HG03521 (cell line): ENCODE measurements around the gene GIT2.
"Not testable (repeated sequence)": the region's sequence is repeated elsewhere in the genome, so short reads cannot be mapped to it uniquely, and the experiment has no call there.

Experiments
- ATAC-seq: cut with Tn5 transposase; IDR thresholded peaks from one replicate; pipeline ENCODE4 v1.9.1; 2021; ENCODE audit warnings: mild to moderate bottlenecking, moderate library complexity; ENCODE audit not compliant: unreplicated experiment

GIT2 gene

DNA sequence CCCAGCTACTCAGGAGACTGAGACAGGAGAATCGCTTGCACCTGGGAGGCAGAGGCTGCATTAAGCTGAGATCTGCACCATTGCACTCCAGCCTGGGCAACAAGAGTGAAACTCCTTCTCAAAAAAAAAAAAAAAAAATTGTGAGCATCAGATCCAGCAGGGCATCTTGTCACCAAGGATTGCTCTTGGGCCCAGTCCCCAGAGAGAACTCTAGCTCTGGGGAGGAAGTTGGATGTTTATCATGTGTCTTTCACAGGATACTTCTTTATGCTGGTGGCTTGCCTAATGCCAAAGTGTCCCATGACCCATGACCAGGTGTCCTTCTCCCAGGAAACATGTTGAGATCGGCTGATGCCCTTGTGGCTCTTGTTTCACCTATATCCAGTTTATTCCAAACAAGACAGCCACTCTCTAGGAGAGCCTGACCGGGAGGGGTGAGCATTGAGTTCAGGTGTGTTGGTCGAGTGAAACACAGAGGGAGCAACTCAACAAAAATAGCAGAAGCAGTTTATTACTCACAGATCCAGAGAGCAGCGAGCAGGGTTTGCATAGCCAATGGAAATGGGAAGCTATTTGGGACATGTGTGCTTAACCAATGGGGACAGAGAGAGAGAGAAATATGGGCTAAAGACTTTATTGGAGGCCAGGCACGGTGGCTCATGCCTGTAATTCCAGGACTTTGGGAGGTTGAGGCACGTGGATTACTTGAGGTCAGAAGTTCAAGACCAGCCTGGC lies 102.7 kb downstream of the GIT2 start:
- ATAC-seq: no peak

DNA sequence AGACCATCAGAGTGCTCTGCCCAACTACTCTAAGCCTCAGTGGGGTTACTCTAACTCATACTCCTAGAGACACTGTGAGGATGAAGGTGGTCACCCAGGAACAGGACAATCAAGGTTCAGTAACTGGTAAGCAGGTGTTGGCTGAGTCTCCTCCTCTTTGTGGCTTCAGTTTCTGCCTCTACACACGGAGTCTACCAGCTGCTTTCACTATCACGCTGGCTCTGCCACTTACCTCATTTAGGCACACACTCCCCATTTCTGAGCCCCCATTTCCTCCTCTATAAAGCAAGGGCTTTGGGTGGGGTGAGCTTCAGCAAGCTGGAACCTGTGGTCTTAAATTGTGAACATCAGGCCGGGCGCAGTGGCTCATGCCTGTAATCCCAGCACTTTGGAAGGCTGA lies 103.4 kb downstream of the GIT2 start:
- ATAC-seq: peak; percentile 71

DNA sequence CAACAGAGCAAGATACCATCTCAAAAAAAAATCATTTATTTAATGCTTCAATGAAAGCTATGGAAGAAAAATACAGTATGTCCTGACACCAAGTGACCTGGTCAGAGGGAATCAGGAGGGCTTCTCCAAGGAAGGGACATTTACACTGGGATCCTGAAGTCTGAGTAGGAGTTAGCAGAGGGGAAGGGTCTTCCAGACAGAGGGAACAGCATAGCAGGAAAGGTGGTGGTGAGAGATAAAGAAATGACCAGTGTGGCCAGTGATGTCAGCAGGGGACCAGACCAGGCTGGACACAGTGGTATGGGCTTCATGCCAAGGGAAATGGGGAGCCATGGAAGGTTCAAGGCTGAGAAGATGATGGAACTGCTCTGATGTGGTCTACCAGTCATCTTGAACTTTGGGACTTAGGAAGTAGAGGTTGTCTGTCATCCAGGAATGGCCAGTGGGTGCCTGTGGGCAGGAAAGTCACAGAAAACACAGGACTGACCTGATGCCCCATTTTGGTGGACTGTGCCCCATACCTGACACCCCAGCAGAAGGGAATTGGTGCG lies 103.9 kb downstream of the GIT2 start:
- no peak for ATAC-seq

DNA sequence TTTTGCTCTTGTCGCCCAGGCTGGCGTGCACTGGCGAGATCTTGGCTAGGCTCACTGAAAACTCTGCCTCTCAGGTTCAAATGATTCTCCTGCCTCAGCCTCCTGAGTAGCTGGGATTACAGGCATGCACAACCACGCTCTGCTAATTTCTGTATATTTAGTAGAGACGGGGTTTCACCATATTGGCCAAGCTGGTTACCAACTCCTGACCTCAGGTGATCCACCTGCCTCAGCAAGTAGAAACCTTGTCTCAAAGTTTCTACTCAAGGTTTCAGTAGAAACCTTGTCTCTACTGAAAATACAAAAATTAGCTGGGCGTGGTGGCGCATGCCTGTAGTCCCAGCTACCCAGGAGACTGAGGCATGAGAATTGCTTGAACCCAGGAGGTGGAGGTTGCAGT lies 104.4 kb downstream of the GIT2 start:
- ATAC-seq: not testable (repeated sequence)

DNA sequence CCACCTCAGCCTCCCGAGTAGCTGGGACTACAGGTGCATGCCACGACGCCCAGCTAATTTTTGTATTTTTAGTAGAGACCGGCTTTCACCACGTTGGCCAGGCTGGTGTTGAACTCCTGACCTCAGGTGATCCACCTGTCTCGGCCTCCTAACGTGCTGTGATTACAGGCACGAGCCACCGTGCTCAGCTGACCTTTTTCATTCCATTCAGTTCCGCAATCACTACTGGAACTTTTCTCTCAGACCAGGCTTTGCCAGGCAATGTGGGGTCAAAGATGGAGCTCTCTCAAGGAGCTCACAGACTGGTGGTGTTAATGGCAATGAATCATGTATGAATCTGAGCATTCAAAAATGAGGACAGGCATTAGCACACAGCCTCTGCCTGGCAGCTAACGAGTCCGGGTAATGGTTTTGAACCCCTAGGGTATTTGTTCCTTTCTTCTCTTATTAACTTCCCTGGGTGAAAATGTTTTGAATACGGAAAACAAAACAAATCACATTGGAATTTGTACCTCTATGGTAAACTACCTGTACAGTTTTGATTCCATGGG lies 105.5 kb downstream of the GIT2 start:
- no peak for ATAC-seq

DNA sequence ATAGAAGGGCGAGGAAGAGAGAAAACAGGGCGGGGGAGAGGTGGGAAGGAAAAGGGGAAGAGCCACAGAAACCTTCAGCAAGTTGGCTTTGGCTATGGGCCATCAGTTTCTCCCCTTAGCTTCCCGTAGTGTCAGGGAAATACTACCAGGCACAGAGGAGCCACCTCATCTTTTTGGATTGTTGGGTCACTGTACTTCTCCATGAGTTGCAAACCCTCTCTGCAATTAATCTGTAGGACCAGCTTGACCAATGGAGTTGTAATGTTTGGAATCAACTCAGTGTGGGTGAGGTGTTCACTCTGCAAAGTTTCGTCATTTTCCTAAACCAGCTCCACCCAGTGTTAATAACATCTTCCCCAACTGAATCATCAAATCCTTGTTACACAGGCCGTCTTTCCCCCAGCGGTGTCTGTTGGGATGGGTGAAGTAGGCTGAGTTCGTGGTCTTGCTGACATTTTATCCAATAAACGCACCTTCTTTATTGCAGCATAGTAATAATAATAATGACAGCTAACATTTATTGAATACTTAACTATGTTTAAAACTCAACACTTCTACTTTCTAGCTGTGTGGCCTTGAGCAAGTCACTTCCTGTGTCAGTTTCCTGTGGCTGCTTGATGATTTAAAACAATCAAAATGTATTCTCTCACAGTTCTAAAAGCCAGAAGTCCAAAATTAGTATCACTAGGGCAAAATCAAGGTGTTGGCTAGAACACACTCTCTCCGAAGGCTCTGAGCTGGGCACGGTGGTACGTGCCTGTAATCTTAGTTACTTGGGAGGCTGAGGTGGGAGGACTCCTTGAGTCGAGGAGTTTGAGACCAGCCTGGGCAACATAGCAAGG lies 107.8 kb downstream of the GIT2 start:
- ATAC-seq: no peak

DNA sequence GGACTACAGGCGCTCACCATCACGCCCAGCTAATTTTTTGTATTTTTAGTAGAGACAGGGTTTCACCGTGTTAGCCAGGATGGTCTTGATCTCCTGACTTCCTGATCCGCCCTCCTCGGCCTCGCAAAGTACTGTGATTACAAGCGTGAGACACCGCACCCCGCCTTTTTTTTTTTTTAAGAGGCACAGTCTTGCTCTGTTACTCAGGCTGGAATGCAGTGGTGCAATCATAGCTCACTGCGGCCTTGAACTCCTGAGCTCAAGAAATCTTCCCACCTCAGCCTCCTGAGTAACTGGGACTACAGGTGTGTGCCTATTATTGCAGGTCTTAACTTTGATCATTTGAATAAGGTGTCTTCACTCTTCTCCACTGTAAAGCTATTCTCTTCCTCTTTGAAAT lies 110.6 kb downstream of the GIT2 start:
- ATAC-seq: no peak

DNA sequence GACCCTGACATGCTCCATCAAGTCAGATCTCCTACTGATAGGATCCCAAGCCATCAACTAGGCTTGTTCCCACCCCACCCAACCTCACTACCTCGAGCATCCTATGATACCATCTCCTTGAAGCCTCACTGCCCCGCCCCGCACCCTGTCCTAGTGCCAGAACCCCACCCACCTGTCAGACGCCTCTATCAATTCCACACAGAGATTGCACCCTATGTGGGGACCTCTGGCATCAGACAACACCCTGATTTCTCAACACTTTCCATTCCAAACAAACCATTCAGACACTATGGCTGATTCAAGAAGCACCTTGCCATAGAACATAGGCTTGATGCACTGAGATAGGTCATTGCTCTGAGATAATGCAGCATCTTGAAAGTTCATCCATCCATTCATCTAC lies 112.7 kb downstream of the GIT2 start:
- no peak for ATAC-seq

DNA sequence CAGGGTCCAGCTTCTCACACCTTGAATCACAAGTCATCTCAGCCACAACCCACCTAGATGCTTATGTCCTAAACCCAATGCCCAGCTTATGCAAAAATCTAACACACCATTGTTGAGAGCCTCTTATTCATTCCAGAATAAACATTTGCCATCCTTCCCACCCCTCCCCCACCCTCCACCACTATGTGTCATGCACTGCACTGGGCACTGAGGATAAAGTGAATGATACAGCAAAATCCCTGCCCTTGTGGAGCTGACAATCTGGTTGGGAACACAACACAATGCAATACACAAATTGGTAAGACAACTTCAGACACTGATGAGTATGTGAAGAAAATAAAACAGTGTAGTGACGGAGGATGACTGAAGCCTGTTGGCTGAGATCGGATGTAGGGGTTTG lies 114.4 kb downstream of the GIT2 start:
- ATAC-seq: no peak

DNA sequence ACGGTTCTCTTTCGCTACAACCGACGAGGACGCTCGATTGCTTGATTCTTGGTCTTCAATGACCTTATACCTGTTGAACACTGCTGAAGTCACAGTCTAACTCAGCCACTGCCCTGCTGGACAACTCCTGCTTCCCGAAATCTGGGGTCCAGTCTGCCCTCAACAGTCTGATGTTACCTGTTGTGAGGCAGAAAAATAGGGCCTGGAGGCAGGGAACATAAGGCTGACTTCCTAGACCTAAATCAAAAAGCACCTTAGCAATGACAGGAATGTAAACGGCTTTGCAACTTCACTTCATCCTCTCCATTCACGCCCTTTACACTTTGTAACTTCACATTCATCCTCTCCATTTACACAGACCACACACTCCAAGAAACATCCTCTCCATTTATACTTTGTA lies 115.2 kb downstream of the GIT2 start:
- no peak for ATAC-seq

DNA sequence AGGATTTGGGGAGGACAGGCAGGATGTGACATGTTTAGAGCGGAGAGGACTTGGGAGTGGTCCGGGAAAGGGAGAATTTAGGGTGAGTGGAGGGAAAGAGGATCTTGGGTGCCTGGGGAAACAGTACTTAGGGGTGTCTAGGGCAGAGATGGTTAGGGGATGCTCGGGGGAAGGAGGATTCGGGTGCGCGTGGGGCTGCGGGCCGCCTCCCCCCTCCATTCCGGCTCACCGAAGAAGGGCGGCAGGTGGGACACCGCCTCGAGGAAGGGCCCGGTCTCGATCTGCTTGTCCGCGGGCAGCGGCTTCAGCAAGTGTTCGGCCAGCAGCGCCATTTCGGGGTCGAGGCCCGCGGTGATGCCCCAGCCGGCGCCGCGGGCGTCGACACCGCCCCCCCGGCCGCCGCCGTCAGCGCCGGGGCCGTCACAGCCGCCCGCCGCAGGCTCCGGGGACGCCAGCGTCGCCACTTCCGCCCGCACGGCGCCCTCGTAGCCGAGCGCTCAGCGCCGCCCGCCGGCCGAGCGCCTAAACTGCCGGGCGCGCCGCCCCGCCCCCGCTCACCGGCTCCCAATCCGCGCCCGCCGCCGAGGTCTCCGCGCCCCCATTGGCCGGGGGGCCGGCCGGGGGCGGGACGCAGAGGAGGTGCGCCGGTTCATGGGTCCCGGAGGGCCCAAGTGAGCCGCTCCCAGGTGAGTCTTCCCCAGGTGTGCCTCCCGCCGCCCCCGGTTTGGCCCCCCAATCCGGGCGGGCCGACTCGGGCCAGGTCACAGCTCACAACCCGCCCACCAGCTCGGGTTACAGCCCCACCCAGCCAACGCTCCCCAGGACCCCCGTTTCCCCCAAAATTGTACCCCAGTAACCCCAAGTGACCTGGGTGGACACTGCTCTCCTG lies 115.9 kb downstream of the GIT2 start, which contains the start of gene GLTP:
GLTP (minus strand) TSS at position 499 of the 889 bp plus-strand sequence; CDS start at position 332, 167 bp downstream.
- ATAC-seq: peak; percentile 94
